HK-2 (cell line): ENCODE data around the gene ACOX3.

Source experiments
- DNase-seq: peaks from one replicate; pipeline ENCODE4 v3.0.0-alpha.2; 2018; ENCODE audit not compliant: unreplicated experiment

Gene ACOX3

GRCh38 chr4:8321220-8321619 is 119.3 kb downstream of the ACOX3 start:
- no peak for DNase-seq

GRCh38 chr4:8320386-8320750 is 120.2 kb downstream of the ACOX3 start:
- DNase-seq = no peak

GRCh38 chr4:8319731-8320385 is 120.7 kb downstream of the ACOX3 start:
- no peak for DNase-seq

GRCh38 chr4:8319061-8319460 is 121.5 kb downstream of the ACOX3 start:
- DNase-seq = no peak

- no peak for DNase-seq
These were observed 122.0 kb downstream of the ACOX3 start for GRCh38 chr4:8318509-8318908.

GRCh38 chr4:8317474-8317873 is 123.0 kb downstream of the ACOX3 start:
- no peak for DNase-seq

- no peak for DNase-seq
These were observed 123.6 kb downstream of the ACOX3 start for GRCh38 chr4:8316911-8317351.
